Tibial artery (tissue), 4 donors: ENCODE data around the gene EIF4A2.

Experiments
- DNase-seq, 2 donors: peaks; one replicate each; pipeline ENCODE4 v3.0.0-alpha.2; 2019
- H3K27ac ChIP-seq, 2 donors: fragments of 200-600 bp; sonication (generic) in 1 of 2; 1 replicate in 1 of 2; 2 replicates in 1 of 2; pipeline ENCODE4 v1.5.1; 2018 to 2019; ENCODE audit warnings: mild to moderate bottlenecking in 1 of 2
- H3K27me3 ChIP-seq, 2 donors: fragments of 200-600 bp; sonication (generic) in 1 of 2; one replicate each; pipeline versions ENCODE4 v1.5.1 to v1.6.0; 2016 to 2019
- H3K36me3 ChIP-seq, 3 donors: fragments of 200-600 bp; sonication (generic) in 2 of 3; one replicate each; pipeline ENCODE4 v1.5.1; 2016 to 2019; ENCODE audit warnings: mild to moderate bottlenecking in 2 of 3
- H3K4me1 ChIP-seq, 4 donors: fragments of 200-600 bp; sonication (generic) in 2 of 4; 1 replicate in 3 of 4; 2 replicates in 1 of 4; pipeline ENCODE4 v1.5.1; 2016 to 2019
- H3K4me3 ChIP-seq, 2 donors: fragments of 200-600 bp; sonication (generic) in 1 of 2; 1 replicate in 1 of 2; 2 replicates in 1 of 2; pipeline ENCODE4 v1.5.1; 2018 to 2019; ENCODE audit warnings: mild to moderate bottlenecking in 2 of 2
- H3K9me3 ChIP-seq, 3 donors: fragments of 200-600 bp; sonication (generic) in 1 of 3; one replicate each; pipeline ENCODE4 v1.5.1; 2016 to 2019
- CTCF ChIP-seq, 2 experiments: fragments of 200-600 bp in 1 of 2; fragments of 450-650 bp in 1 of 2; IDR thresholded peaks; one replicate each; pipeline ENCODE4 v1.5.1; 2017 to 2019; ENCODE audit warnings: antibody characterized with exemption in 2 of 2, mild to moderate bottlenecking in 1 of 2, moderate library complexity in 1 of 2
- intact Hi-C: fragments of 100-400 bp; cut with DNase I; formaldehyde crosslinking; loops from one replicate; pipeline ENCODE4 v1.15.0; 2023; ENCODE audit warnings: low total_unique reads

EIF4A2 gene

GRCh38 chr3:186824430-186825139, 41.2 kb downstream of the EIF4A2 start:
- no peak for TF ChIP-seq CTCF (IDR thresholded peaks at IDR 0.05)
- Histone ChIP-seq H3K27ac (no peak overlapping the region), H3K4me3 (no peak overlapping the region), H3K4me1 (peaks cover 0 to 26% (median 14%) of the 10 kb centered on the region in 4 donors), H3K36me3 (no peaks in the 10 kb centered on the region), H3K9me3 (no peaks in the 10 kb centered on the region), H3K27me3 (peaks cover 0 to 15% of the 10 kb centered on the region in 2 donors)
- intact Hi-C loops, result loop anchor here (10.0 kb wide), 1 partner anchor 110 kb away; the partner anchor contains the start of gene ST6GAL1
- DNase-seq, result no peak

GRCh38 chr3:186825294-186825821, 42.0 kb downstream of the EIF4A2 start:
- H3K27ac ChIP-seq, result no peak overlapping the region
- H3K27me3 ChIP-seq, result peaks cover 0 to 23% of the 10 kb centered on the region in 2 donors
- H3K9me3 ChIP-seq, result no peaks in the 10 kb centered on the region
- H3K36me3 ChIP-seq, result no peaks in the 10 kb centered on the region
- no peak overlapping the region for H3K4me3 ChIP-seq
- H3K4me1 ChIP-seq, result peaks cover 0 to 26% (median 14%) of the 10 kb centered on the region in 4 donors
- DNase-seq, result no peak
- no peak for TF ChIP-seq CTCF (IDR thresholded peaks at IDR 0.05)
- intact Hi-C loops, result loop anchor here (10.0 kb wide), 1 partner anchor 109 kb away; the partner anchor contains the start of gene ST6GAL1

- Histone ChIP-seq H3K4me3 (no peak overlapping the region), H3K36me3 (no peaks in the 10 kb centered on the region), H3K27me3 (peaks cover 0 to 27% of the 10 kb centered on the region in 2 donors), H3K27ac (no peak overlapping the region), H3K4me1 (peaks cover 0 to 26% (median 14%) of the 10 kb centered on the region in 4 donors), H3K9me3 (no peaks in the 10 kb centered on the region)
- DNase-seq, result no peak
- intact Hi-C loops, result loop anchor here (2.0 to 10.0 kb wide), 2 partner anchors 109 to 211 kb away; partner anchors contain the start of gene ST6GAL1
- no peak for TF ChIP-seq CTCF (IDR thresholded peaks at IDR 0.05)
Measured at GRCh38 chr3:186825872-186826409, 42.6 kb downstream of the EIF4A2 start.

- H3K27me3 ChIP-seq, result peaks cover 0 to 30% of the 10 kb centered on the region in 2 donors
- H3K4me3 ChIP-seq, result peak overlapping the region; percentile 65 to 93
- H3K4me1 ChIP-seq, result peaks cover 0 to 22% (median 13%) of the 10 kb centered on the region in 4 donors
- peak overlapping the region in 1 of 2 donors; percentile 70 for H3K27ac ChIP-seq
- H3K36me3 ChIP-seq, result no peaks in the 10 kb centered on the region
- no peaks in the 10 kb centered on the region for H3K9me3 ChIP-seq
- no peak for TF ChIP-seq CTCF (IDR thresholded peaks at IDR 0.05)
- DNase-seq, result no peak
- intact Hi-C loops, result loop anchor here (2.0 to 10.0 kb wide), 2 partner anchors 108 to 212 kb away; partner anchors contain the start of gene ST6GAL1
Measured at GRCh38 chr3:186826410-186826975, 43.1 kb downstream of the EIF4A2 start.

GRCh38 chr3:186826976-186827857, 43.8 kb downstream of the EIF4A2 start:
- peak overlapping the region; percentile 68 to 70 for H3K27ac ChIP-seq
- H3K36me3 ChIP-seq, result no peaks in the 10 kb centered on the region
- H3K4me3 ChIP-seq, result peak overlapping the region; percentile 65 to 93
- H3K27me3 ChIP-seq, result peaks cover 0 to 34% of the 10 kb centered on the region in 2 donors
- peak in 1 of 2 experiments; percentile 16 for TF ChIP-seq CTCF (IDR thresholded peaks at IDR 0.05)
- peak; percentile 49 to 86 for DNase-seq
- H3K9me3 ChIP-seq, result no peaks in the 10 kb centered on the region
- intact Hi-C loops, result loop anchor here (2.0 to 10.0 kb wide), 2 partner anchors 108 to 212 kb away; partner anchors contain the start of gene ST6GAL1
- peaks cover 0 to 18% (median 9%) of the 10 kb centered on the region in 4 donors for H3K4me1 ChIP-seq
